DOHH2 (cell line): ENCODE data around the gene CPEB4.

ENCODE experiments used
- H3F3A ChIP-seq: fragments of 200-600 bp; sonication (generic), shearing (Covaris generic); 2 replicates; pipeline ENCODE4 v1.6.0; 2016; ENCODE audit warnings: antibody characterized with exemption, mild to moderate bottlenecking; ENCODE audit not compliant: control insufficient read depth, insufficient read depth
- H3K27ac ChIP-seq: fragments of 200-600 bp; sonication (generic); 2 replicates; pipeline ENCODE4 v1.5.1; 2014; ENCODE audit warnings: low read depth, mild to moderate bottlenecking, low read length, moderate library complexity
- H3K27me3 ChIP-seq: fragments of 200-600 bp; sonication (generic); 2 replicates; pipeline ENCODE4 v1.6.1; 2014; ENCODE audit warnings: mild to moderate bottlenecking, low read length, mixed read lengths; ENCODE audit not compliant: control insufficient read depth
- H3K36me3 ChIP-seq: fragments of 200-600 bp; sonication (generic); 2 replicates; pipeline ENCODE4 v1.6.1; 2014; ENCODE audit warnings: mild to moderate bottlenecking, low read length, moderate library complexity, mixed read lengths; ENCODE audit not compliant: control insufficient read depth
- H3K4me1 ChIP-seq: fragments of 200-600 bp; sonication (generic); 2 replicates; pipeline ENCODE4 v1.6.1; 2014; ENCODE audit warnings: mild to moderate bottlenecking, low read length, mixed read lengths; ENCODE audit not compliant: control insufficient read depth
- H3K4me2 ChIP-seq: fragments of 200-600 bp; sonication (generic); 2 replicates; pipeline ENCODE4 v1.6.0; 2014; ENCODE audit warnings: mild to moderate bottlenecking, low read length, moderate library complexity
- H3K4me3 ChIP-seq: fragments of 200-600 bp; sonication (generic); 2 replicates; pipeline ENCODE4 v1.5.1; 2014; ENCODE audit warnings: mild to moderate bottlenecking, low read length, mixed read lengths
- H3K79me2 ChIP-seq: fragments of 200-600 bp; sonication (generic); 2 replicates; pipeline ENCODE4 v1.6.1; 2014; ENCODE audit warnings: mild to moderate bottlenecking, low read length, mixed read lengths; ENCODE audit not compliant: control insufficient read depth
- H3K9me2 ChIP-seq: fragments of 200-600 bp; sonication (generic); replicated peaks from 2 replicates; pipeline ENCODE4 v1.6.1; 2014; ENCODE audit warnings: mild to moderate bottlenecking, low read length, mixed read lengths; ENCODE audit not compliant: control insufficient read depth
- H3K9me3 ChIP-seq: fragments of 200-600 bp; sonication (generic); 2 replicates; pipeline ENCODE4 v1.6.1; 2014; ENCODE audit warnings: antibody characterized with exemption, low read length, mixed read lengths; ENCODE audit not compliant: control insufficient read depth, insufficient read depth
- H4K20me1 ChIP-seq: fragments of 200-600 bp; sonication (generic); 2 replicates; pipeline ENCODE4 v1.6.0; 2014; ENCODE audit warnings: low read depth, mild to moderate bottlenecking, antibody characterized with exemption, low read length, moderate library complexity; ENCODE audit not compliant: control insufficient read depth, insufficient read depth
- CTCF ChIP-seq: fragments of 200-600 bp; sonication (generic); IDR thresholded peaks from one replicate; pipeline ENCODE4 v1.5.1; 2014; ENCODE audit warnings: antibody characterized with exemption, mild to moderate bottlenecking, low read depth, low read length; ENCODE audit not compliant: poor library complexity, severe bottlenecking
- EZH2phosphoT487 ChIP-seq: fragments of 200-600 bp; sonication (generic); IDR thresholded peaks from 2 replicates; pipeline ENCODE4 v1.6.1; 2017; ENCODE audit warnings: borderline replicate concordance, mild to moderate bottlenecking, antibody characterized with exemption, low read length, moderate library complexity, mixed read lengths

CPEB4 gene

DNA sequence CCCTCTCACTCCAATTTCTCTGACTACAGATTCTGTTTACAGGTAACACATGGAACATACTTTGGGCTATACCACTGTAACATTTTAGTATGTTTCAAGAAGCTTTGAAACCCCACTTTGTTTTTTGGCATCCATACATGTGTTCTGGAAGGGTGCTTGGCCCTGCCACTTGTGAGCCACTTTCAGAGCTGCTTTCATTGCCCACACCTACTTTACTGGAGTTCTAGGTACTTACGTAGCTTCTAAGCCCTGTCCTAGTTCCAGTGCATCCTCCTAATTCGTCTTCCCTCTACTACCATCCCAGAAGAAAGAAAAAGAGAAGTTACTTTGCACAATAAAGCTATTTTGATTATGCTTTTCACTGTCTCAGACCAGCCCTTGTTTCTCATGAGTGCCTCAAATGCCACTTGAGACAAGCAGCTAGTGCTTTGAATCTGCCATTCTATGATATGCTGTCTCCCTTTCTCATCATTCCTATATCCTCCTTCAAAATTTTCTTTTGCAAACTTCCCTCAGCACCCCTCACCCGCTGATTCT lies 74.4 kb downstream of the CPEB4 start:
- Histone ChIP-seq H3K9me3 (no peaks in the 10 kb centered on the region), H3F3A (no peaks in the 10 kb centered on the region; the same call in 1 of the 2 replicates), H3K4me1 (no peaks in the 10 kb centered on the region), H3K27ac (no peak overlapping the region), H3K27me3 (no peaks in the 10 kb centered on the region), H3K36me3 (no peaks in the 10 kb centered on the region), H3K79me2 (no peaks in the 10 kb centered on the region), H3K9me2 (no peaks in the 10 kb centered on the region), H3K4me2 (no peak overlapping the region), H3K4me3 (no peak overlapping the region), H4K20me1 (no peaks in the 10 kb centered on the region)
- no peak for TF ChIP-seq CTCF
- no peak for TF ChIP-seq EZH2phosphoT487

GRCh38 chr5:173963182-173963838 lies 75.2 kb downstream of the CPEB4 start:
- Histone ChIP-seq H3F3A (no peaks in the 10 kb centered on the region; the same call in 1 of the 2 replicates), H3K36me3 (no peaks in the 10 kb centered on the region), H3K9me2 (no peaks in the 10 kb centered on the region), H3K9me3 (no peaks in the 10 kb centered on the region), H3K4me2 (no peak overlapping the region), H3K27me3 (no peaks in the 10 kb centered on the region), H3K4me1 (no peaks in the 10 kb centered on the region), H3K4me3 (no peak overlapping the region), H4K20me1 (no peaks in the 10 kb centered on the region), H3K79me2 (no peaks in the 10 kb centered on the region), H3K27ac (no peak overlapping the region)
- no peak for TF ChIP-seq EZH2phosphoT487
- no peak for TF ChIP-seq CTCF

DNA sequence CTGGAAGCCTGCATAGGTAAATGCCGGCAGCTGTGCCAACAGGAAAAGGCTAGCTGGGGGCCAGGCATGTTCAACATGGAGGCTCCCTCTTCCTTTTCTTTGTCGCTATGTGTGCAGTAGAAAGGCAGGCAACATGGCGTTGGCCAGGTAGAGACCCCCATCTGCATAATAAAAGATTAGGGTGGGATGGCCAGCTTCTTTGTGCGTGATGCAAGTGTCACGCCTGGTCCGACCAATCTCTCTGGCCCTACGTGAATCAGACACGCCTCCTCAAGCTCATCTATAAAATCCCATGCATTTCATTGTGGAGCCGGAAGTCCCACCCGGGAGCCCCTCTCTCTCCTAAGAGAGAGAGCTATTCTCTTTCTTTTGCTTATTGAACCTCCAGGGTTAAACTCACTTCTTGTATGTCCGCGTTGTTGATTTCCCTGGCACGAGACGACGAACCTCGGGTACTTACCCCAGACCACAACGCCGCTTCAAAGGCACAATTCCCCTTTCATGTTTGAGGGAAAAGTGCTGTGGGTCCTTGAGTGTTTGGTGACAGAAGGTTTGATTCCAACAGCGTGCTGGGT lies 75.8 kb downstream of the CPEB4 start:
- no peaks in the 10 kb centered on the region for H3K36me3 ChIP-seq
- H3F3A ChIP-seq, result no peaks in the 10 kb centered on the region; the same call in 1 of the 2 replicates
- no peaks in the 10 kb centered on the region for H3K9me3 ChIP-seq
- no peak overlapping the region for H3K27ac ChIP-seq
- H4K20me1 ChIP-seq, result no peaks in the 10 kb centered on the region
- no peak overlapping the region for H3K4me2 ChIP-seq
- H3K4me3 ChIP-seq, result no peak overlapping the region
- H3K27me3 ChIP-seq, result no peaks in the 10 kb centered on the region
- no peaks in the 10 kb centered on the region for H3K9me2 ChIP-seq
- TF ChIP-seq EZH2phosphoT487 (no peak), CTCF (no peak)
- no peaks in the 10 kb centered on the region for H3K79me2 ChIP-seq
- no peaks in the 10 kb centered on the region for H3K4me1 ChIP-seq
